Common myeloid progenitor, CD34-positive (primary cell): ENCODE results near the gene MPZL1.

Experiments
- CTCF ChIA-PET: fragments of 350-600 bp; sonication (Branson Sonifier 250); formaldehyde crosslinking; loops from one replicate; lab custom pipeline; 2021; ENCODE audit warnings: antibody characterized with exemption; lab: Charles Lee
- POLR2A ChIA-PET: fragments of 350-600 bp; sonication (Branson Sonifier 250); formaldehyde crosslinking; loops from one replicate; lab custom pipeline; 2021; ENCODE audit warnings: antibody characterized with exemption; lab: Charles Lee
- DNase-seq, 3 donors: peaks; one replicate each; pipeline versions ENCODE4 v3.0.0 to v3.0.0-alpha.2; 2013
- H3K27ac ChIP-seq, 2 experiments: 1 replicate in 1 of 2; 2 replicates in 1 of 2; pipeline ENCODE4 v1.7.0; 2013; ENCODE audit warnings: inconsistent platforms in 2 of 2, low read length in 2 of 2, mild to moderate bottlenecking in 2 of 2, low read depth in 1 of 2, moderate library complexity in 1 of 2; ENCODE audit not compliant: severe bottlenecking in 2 of 2, insufficient read depth in 1 of 2, poor library complexity in 1 of 2
- H3K27me3 ChIP-seq, 5 experiments: replicated peaks in 2 of 5; 1 replicate in 3 of 5; 2 replicates in 2 of 5; pipeline versions ENCODE4 v1.6.1 to v1.7.0; 2013; ENCODE audit warnings: low read length in 4 of 5, mild to moderate bottlenecking in 2 of 5, moderate library complexity in 2 of 5, inconsistent platforms in 1 of 5; ENCODE audit not compliant: insufficient read depth in 5 of 5, control insufficient read depth in 4 of 5
- H3K36me3 ChIP-seq, 4 experiments: 1 replicate in 2 of 4; 2 replicates in 2 of 4; pipeline versions ENCODE4 v1.6.1 to v1.7.0; 2013; ENCODE audit warnings: low read length in 3 of 4, control low read depth in 1 of 4, mild to moderate bottlenecking in 1 of 4; ENCODE audit not compliant: control insufficient read depth in 4 of 4, insufficient read depth in 4 of 4
- H3K4me1 ChIP-seq, 4 experiments: 1 replicate in 3 of 4; 2 replicates in 1 of 4; pipeline versions ENCODE4 v1.6.1 to v1.7.1; 2013; ENCODE audit warnings: low read length in 3 of 4, mild to moderate bottlenecking in 3 of 4, control low read depth in 1 of 4, inconsistent platforms in 1 of 4, moderate library complexity in 1 of 4; ENCODE audit not compliant: control insufficient read depth in 4 of 4, insufficient read depth in 4 of 4; ENCODE audit errors: control extremely low read depth in 1 of 4
- H3K4me3 ChIP-seq, 7 experiments: 1 replicate in 4 of 7; 2 replicates in 3 of 7; pipeline versions ENCODE4 v1.5.1 to v1.7.0; 2013; ENCODE audit warnings: mild to moderate bottlenecking in 7 of 7, low read length in 6 of 7, moderate library complexity in 6 of 7, inconsistent platforms in 2 of 7, low read depth in 2 of 7, control low read depth in 1 of 7; ENCODE audit not compliant: insufficient read depth in 4 of 7, control insufficient read depth in 1 of 7; ENCODE audit errors: extremely low read depth in 1 of 7
- H3K9me3 ChIP-seq, 5 experiments: 1 replicate in 4 of 5; 2 replicates in 1 of 5; pipeline versions ENCODE4 v1.6.1 to v1.7.1; 2013; ENCODE audit warnings: low read length in 4 of 5, mild to moderate bottlenecking in 2 of 5, inconsistent platforms in 1 of 5, low read depth in 1 of 5, moderate library complexity in 1 of 5; ENCODE audit not compliant: control insufficient read depth in 4 of 5, insufficient read depth in 2 of 5; ENCODE audit errors: control extremely low read depth in 1 of 5
- WGBS: methylation state at CpG from one replicate; pipeline ENCODE4 v1.1.5; 2013; ENCODE audit not compliant: insufficient coverage; 5-methylcytosine and 5-hydroxymethylcytosine counted together

MPZL1 gene

GRCh38 chr1:167751676-167752075 is 29.9 kb downstream of the MPZL1 start:
- ChIA-PET POLR2A (no interaction called here), CTCF (no interaction called here)
- no peak for DNase-seq
- Histone ChIP-seq H3K27me3 (no peaks in the 10 kb centered on the region), H3K4me1 (peaks cover 2 to 26% (median 14%) of the 10 kb centered on the region in 4 experiments), H3K27ac (no peak overlapping the region), H3K36me3 (no peaks in the 10 kb centered on the region), H3K9me3 (no peaks in the 10 kb centered on the region), H3K4me3 (no peak overlapping the region)
- 100% methylated on average over 1 of the region's 1 CpG for WGBS

DNA sequence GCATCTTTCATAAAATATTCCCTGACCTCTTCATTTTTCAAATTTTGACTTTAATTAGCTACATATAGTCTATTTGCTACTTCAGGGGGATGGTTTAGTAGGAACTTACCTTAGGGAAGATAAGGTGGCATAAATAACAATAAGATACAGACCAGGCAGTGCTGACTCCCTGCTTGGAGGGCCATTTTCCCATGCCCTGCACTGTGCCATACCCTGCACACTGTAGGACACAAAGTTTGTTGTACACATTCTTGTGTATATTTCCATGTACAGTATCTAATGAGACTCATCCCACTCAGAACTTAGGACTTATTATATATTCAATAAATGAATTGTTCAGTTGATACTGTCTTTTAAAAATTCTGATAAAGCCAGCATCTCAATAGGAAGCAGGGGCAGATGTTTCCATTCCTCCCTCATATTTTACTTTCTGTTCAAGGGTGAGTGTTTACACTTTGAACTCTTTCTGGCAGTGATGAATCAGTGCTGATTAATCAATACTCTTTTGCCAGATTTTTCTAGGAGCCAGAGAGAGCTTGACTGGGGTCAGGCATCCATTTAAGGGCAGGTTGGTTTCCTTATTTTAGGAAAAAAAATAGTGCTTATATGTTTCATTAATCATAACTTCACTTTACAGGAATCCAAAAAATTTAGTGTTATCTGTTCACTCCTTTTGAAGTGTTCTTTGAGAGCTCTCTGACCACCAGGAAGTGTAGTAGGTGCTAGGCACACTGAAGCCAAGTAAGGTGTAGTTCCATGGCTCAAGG is 30.6 kb downstream of the MPZL1 start:
- ChIA-PET CTCF (interaction anchor here (0.6 to 1.5 kb wide), 4 partner anchors 10 to 39 kb away, joined by 3 to 5 read pairs (median 3); no protein-coding TSS in a partner anchor), POLR2A (no interaction called here)
- Histone ChIP-seq H3K4me3 (peak overlapping the region in 1 of 7 experiments; percentile 30), H3K9me3 (no peaks in the 10 kb centered on the region), H3K36me3 (no peaks in the 10 kb centered on the region), H3K27me3 (no peaks in the 10 kb centered on the region), H3K4me1 (peaks cover 2 to 32% (median 18%) of the 10 kb centered on the region in 4 experiments), H3K27ac (peak overlapping the region; percentile 13 to 36)
- no peak for DNase-seq

- H3K4me3 ChIP-seq: no peak overlapping the region
- no peaks in the 10 kb centered on the region for H3K9me3 ChIP-seq
- H3K36me3 ChIP-seq: peaks cover 0 to 2% (median 0%) of the 10 kb centered on the region in 4 experiments
- no peak overlapping the region for H3K27ac ChIP-seq
- DNase-seq: no peak
- 100% methylated on average over 2 of the region's 3 CpGs for WGBS
- H3K4me1 ChIP-seq: peaks cover 2 to 24% (median 18%) of the 10 kb centered on the region in 4 experiments
- H3K27me3 ChIP-seq: no peaks in the 10 kb centered on the region
- POLR2A ChIA-PET: no interaction called here
- CTCF ChIA-PET: interaction anchor here (1.2 to 1.6 kb wide), 2 partner anchors 13 to 16 kb away, joined by 4 read pairs; no protein-coding TSS in a partner anchor
Observed at GRCh38 chr1:167755654-167756053, 33.9 kb downstream of the MPZL1 start.

DNA sequence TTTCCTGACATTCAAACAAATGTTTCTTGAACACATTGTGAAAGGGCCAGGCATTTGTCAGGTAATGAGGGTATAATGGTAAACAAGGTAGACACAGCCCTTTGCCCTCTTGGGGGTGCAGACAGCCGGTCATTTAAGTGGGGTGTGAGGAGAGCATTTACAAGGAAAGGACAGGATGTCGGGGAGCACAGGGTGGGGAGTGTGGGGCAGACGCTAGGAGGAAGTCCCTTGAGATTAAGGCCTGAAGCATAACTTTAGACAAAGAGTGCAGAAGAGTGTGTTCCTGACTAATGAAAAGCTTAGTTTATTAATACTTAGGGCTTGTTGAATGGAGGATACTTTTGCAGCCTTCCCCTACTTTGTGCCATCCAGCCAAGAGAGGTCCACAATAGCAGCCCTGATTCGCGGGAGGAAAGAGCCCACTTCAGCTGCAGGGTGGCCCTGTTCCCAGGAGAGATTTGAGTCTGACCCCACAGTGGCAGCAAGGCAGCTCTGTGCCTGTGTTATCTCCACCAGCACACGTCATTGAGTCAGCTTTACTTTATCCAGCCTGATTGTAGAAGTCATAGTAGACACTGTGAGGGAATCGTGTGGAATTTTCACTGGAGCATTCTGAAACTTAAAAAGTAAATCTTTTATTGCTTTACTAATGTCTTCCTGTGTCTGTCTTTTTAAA is 35.1 kb downstream of the MPZL1 start:
- peaks cover 2 to 34% (median 24%) of the 10 kb centered on the region in 4 experiments for H3K4me1 ChIP-seq
- H3K4me3 ChIP-seq: no peak overlapping the region
- no peaks in the 10 kb centered on the region for H3K27me3 ChIP-seq
- 79% methylated on average over 4 of the region's 7 CpGs for WGBS
- peak in 1 of 3 donors; percentile 51 for DNase-seq
- ChIA-PET CTCF (interaction anchor here (1.1 to 1.6 kb wide), 2 partner anchors 12 to 49 kb away, joined by 4 read pairs; no protein-coding TSS in a partner anchor), POLR2A (no interaction called here)
- H3K9me3 ChIP-seq: no peaks in the 10 kb centered on the region
- peaks cover 0 to 2% (median 0%) of the 10 kb centered on the region in 4 experiments for H3K36me3 ChIP-seq
- peak overlapping the region in 1 of 2 experiments; percentile 31 for H3K27ac ChIP-seq

DNA sequence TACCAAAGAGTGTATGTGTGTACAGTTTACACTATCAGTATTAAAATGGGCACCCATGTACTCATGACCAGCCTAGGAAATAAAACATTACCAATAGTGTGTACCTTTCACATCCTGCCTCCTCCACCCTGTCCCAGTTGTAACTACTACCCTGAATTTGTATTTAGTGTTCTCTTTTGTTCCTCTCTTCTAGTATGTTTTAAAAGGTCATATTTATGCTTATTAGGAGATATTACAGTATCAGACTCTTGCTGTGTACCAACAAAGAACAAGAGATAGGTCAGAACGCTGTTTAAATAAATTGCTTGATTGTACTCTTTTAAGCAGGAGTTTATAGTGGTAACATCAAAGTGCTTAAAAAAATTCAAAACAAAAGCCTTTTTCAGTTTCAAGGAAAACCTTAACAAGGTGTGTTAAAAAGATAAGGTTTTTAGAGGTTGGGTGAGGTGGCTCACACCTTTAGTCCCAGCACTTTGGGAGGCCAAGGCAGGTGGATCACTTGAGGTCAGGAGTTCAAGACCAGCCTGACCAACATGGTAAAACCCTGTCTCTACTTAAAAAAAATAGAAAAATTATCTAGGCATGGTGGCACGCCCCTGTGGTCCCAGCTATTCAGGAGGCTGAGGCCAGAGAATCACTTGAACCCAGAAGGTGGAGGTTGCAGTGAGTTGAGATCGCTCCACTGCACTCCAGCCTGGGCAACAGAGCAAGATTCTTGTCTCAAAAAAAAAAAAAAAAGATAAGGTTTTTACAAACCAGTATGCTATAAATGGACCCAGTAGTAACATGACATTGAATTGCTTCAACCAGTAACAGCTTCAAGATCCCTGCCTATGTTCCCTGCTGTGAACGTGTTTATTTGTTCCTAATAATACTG is 35.9 kb downstream of the MPZL1 start:
- 100% methylated on average over 3 of the region's 4 CpGs for WGBS
- H3K4me3 ChIP-seq: no peak overlapping the region
- H3K4me1 ChIP-seq: peaks cover 0 to 29% (median 19%) of the 10 kb centered on the region in 4 experiments
- no peaks in the 10 kb centered on the region for H3K27me3 ChIP-seq
- POLR2A ChIA-PET: no interaction called here
- H3K36me3 ChIP-seq: peaks cover 0 to 2% (median 0%) of the 10 kb centered on the region in 4 experiments
- CTCF ChIA-PET: interaction anchor here (1.6 kb wide), 1 partner anchor 11 kb away, joined by 4 read pairs; no protein-coding TSS in a partner anchor
- H3K9me3 ChIP-seq: no peaks in the 10 kb centered on the region
- H3K27ac ChIP-seq: no peak overlapping the region
- no peak for DNase-seq

DNA sequence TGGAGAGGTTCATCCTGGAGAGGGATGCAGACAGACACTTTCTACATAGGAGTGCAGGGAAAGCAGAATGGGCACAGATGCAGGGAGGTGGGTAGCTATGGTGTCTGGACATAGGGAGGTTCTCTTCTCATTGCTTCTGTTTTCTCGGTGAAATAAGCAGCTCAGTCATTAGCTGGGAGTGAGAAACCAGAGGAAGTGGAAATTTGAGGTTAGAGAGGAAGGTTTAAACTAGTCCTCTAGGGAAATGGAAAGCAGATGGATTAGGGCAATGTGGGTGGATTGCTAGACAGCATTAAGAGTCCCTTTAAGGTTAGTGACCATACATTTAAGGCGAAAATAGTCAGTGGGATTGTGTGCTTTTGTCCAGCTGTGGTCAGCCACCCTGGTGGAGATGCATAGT is 39.6 kb downstream of the MPZL1 start:
- peaks cover 0 to 23% (median 11%) of the 10 kb centered on the region in 4 experiments for H3K4me1 ChIP-seq
- DNase-seq: peak in 2 of 3 donors; percentile 42 to 48
- H3K27me3 ChIP-seq: no peaks in the 10 kb centered on the region
- POLR2A ChIA-PET: interaction anchor here (1.5 kb wide), 1 partner anchor 12 kb away, joined by 4 read pairs; no protein-coding TSS in a partner anchor
- H3K36me3 ChIP-seq: peaks cover 3 to 8% (median 4%) of the 10 kb centered on the region in 4 experiments
- CTCF ChIA-PET: interaction anchor here (1.3 to 1.7 kb wide), 2 partner anchors 35 to 46 kb away, joined by 4 read pairs; no protein-coding TSS in a partner anchor
- H3K9me3 ChIP-seq: no peaks in the 10 kb centered on the region
- 50% methylated on average over 2 of the region's 2 CpGs for WGBS
- no peak overlapping the region for H3K27ac ChIP-seq
- H3K4me3 ChIP-seq: no peak overlapping the region
